Measurements from ENCODE around the gene FAU.

Gene FAU

GRCh38 chr11:65071907-65072630, 49.9 kb downstream of the FAU start:
- DNase-seq (ENCODE audit: low read depth): peak; percentile 38
- no peak overlapping the region for H3K4me3 ChIP-seq (ENCODE audit: low read depth, low read length)
- TF ChIP-seq CTCF (IDR thresholded peaks at IDR 0.05; ENCODE audit: insufficient read depth, low read depth, low read length, missing control alignments): no peak
